H9 (cell line): ENCODE results near the gene APC. TPM values are rescaled to one million over a fixed set of nuclear protein-coding genes. Genes with fewer than 3 reads are reported as not detected.

ENCODE experiments used
- DNase-seq: peaks from one replicate; pipeline ENCODE4 v3.0.0-alpha.2; 2017
- H2AFZ ChIP-seq: one replicate; pipeline ENCODE4 v1.6.1; 2013; ENCODE audit warnings: mild to moderate bottlenecking, low read length, control low read depth, moderate library complexity
- H2AK5ac ChIP-seq: 2 replicates; pipeline ENCODE4 v1.6.1; 2013; ENCODE audit warnings: low read length, control low read depth, mixed read lengths; ENCODE audit not compliant: insufficient read length
- H2BK120ac ChIP-seq: one replicate; pipeline ENCODE4 v1.6.1; 2013; ENCODE audit warnings: low read depth, mild to moderate bottlenecking, low read length, control low read depth, inconsistent platforms; ENCODE audit not compliant: poor library complexity, severe bottlenecking
- H2BK12ac ChIP-seq: 2 replicates; pipeline ENCODE4 v1.6.1; 2013; ENCODE audit warnings: low read length, control low read depth, mixed read lengths, low read depth; ENCODE audit not compliant: insufficient read length
- H2BK15ac ChIP-seq: 2 replicates; pipeline ENCODE4 v1.6.1; 2013; ENCODE audit warnings: low read depth, low read length, control low read depth
- H2BK20ac ChIP-seq: one replicate; pipeline ENCODE4 v1.6.1; 2013; ENCODE audit warnings: low read depth, mild to moderate bottlenecking, low read length, control low read depth, inconsistent platforms; ENCODE audit not compliant: poor library complexity, severe bottlenecking
- H2BK5ac ChIP-seq: 2 replicates; pipeline ENCODE4 v1.6.1; 2013; ENCODE audit warnings: low read length, control low read depth, mixed read lengths; ENCODE audit not compliant: insufficient read length
- H3K14ac ChIP-seq: 2 replicates; pipeline ENCODE4 v1.6.1; 2013; ENCODE audit warnings: low read length, control low read depth; ENCODE audit not compliant: insufficient read depth
- H3K18ac ChIP-seq: 2 replicates; pipeline ENCODE4 v1.6.1; 2013; ENCODE audit warnings: low read depth, mild to moderate bottlenecking, mixed read lengths, low read length, control low read depth; ENCODE audit not compliant: insufficient read length
- H3K23ac ChIP-seq: 2 replicates; pipeline ENCODE4 v1.6.1; 2013; ENCODE audit warnings: low read length, control low read depth, mixed read lengths, low read depth; ENCODE audit not compliant: insufficient read length
- H3K23me2 ChIP-seq: 2 replicates; pipeline ENCODE4 v1.6.1; 2013; ENCODE audit warnings: low read depth, mild to moderate bottlenecking, mixed read lengths, low read length, control low read depth; ENCODE audit not compliant: insufficient read length, poor library complexity, severe bottlenecking
- H3K27ac ChIP-seq: 2 replicates; pipeline ENCODE4 v1.5.1; 2013; ENCODE audit warnings: low read length, control low read depth, mixed read lengths, low read depth; ENCODE audit not compliant: insufficient read length
- H3K27me3 ChIP-seq: 2 replicates; pipeline ENCODE4 v1.6.1; 2013; ENCODE audit warnings: low read length, control low read depth, inconsistent platforms; ENCODE audit not compliant: insufficient read depth
- H3K4ac ChIP-seq: 2 replicates; pipeline ENCODE4 v1.6.1; 2013; ENCODE audit warnings: low read depth, mild to moderate bottlenecking, control low read depth, inconsistent platforms, low read length, moderate library complexity
- H3K4me1 ChIP-seq: 2 replicates; pipeline ENCODE4 v1.6.1; 2013; ENCODE audit warnings: low read length, control low read depth, inconsistent platforms; ENCODE audit not compliant: insufficient read depth
- H3K4me2 ChIP-seq: 2 replicates; pipeline ENCODE4 v1.6.1; 2013; ENCODE audit warnings: low read length, control low read depth, mixed read lengths; ENCODE audit not compliant: insufficient read length, insufficient read depth
- H3K56ac ChIP-seq: 2 replicates; pipeline ENCODE4 v1.6.1; 2013; ENCODE audit warnings: low read depth, mild to moderate bottlenecking, mixed read lengths, low read length, control low read depth; ENCODE audit not compliant: insufficient read length
- H3K79me1 ChIP-seq: 2 replicates; pipeline ENCODE4 v1.6.1; 2013; ENCODE audit warnings: low read depth, mild to moderate bottlenecking, moderate library complexity, low read length, control low read depth, inconsistent platforms; ENCODE audit not compliant: insufficient read depth, poor library complexity, severe bottlenecking
- H3K79me2 ChIP-seq: 2 replicates; pipeline ENCODE4 v1.6.1; 2013; ENCODE audit warnings: low read length, control low read depth, inconsistent platforms; ENCODE audit not compliant: insufficient read depth
- H3K9ac ChIP-seq: 2 replicates; pipeline ENCODE4 v1.6.1; 2013; ENCODE audit warnings: low read length, control low read depth, mixed read lengths; ENCODE audit not compliant: insufficient read length; ENCODE audit errors: extremely low read depth
- H3K9me3 ChIP-seq: one replicate; pipeline ENCODE4 v1.6.1; 2013; ENCODE audit warnings: low read depth, low read length, inconsistent platforms; ENCODE audit not compliant: control insufficient read depth
- H3T11ph ChIP-seq: one replicate; pipeline ENCODE4 v1.6.1; 2013; ENCODE audit warnings: mild to moderate bottlenecking, low read length, control low read depth, inconsistent platforms
- H4K20me1 ChIP-seq: one replicate; pipeline ENCODE4 v1.6.1; 2013; ENCODE audit not compliant: control insufficient read depth, insufficient read length, insufficient read depth
- H4K5ac ChIP-seq: 2 replicates; pipeline ENCODE4 v1.6.1; 2013; ENCODE audit warnings: low read depth, mild to moderate bottlenecking, mixed read lengths, low read length, control low read depth; ENCODE audit not compliant: insufficient read length
- H4K8ac ChIP-seq: replicated peaks from 2 replicates; pipeline ENCODE4 v1.6.1; 2013; ENCODE audit warnings: low read length, control low read depth, mixed read lengths, low read depth; ENCODE audit not compliant: insufficient read length
- H4K91ac ChIP-seq: 2 replicates; pipeline ENCODE4 v1.6.1; 2013; ENCODE audit warnings: low read depth, mild to moderate bottlenecking, moderate library complexity, mixed read lengths, low read length, control low read depth; ENCODE audit not compliant: insufficient read length
- H3K27ac Mint-ChIP-seq, 3 experiments: 2 replicates in 2 of 3; 3 replicates in 1 of 3; pipeline ENCODE4 v1.8.0; 2020 to 2021; ENCODE audit warnings: mixed read lengths in 3 of 3, mild to moderate bottlenecking in 1 of 3, moderate library complexity in 1 of 3
- H3K27me3 Mint-ChIP-seq: 2 replicates; pipeline ENCODE4 v1.8.0; 2021; ENCODE audit warnings: low read depth, mild to moderate bottlenecking, moderate library complexity, mixed read lengths
- H3K36me3 Mint-ChIP-seq, 3 experiments: 2 replicates in 2 of 3; 3 replicates in 1 of 3; pipeline ENCODE4 v1.8.0; 2020 to 2021; ENCODE audit warnings: low read depth in 3 of 3, mixed read lengths in 3 of 3; ENCODE audit not compliant: insufficient read depth in 1 of 3
- H3K4me1 Mint-ChIP-seq, 2 experiments: 2 replicates each; pipeline ENCODE4 v1.8.0; 2020; ENCODE audit warnings: mixed read lengths in 2 of 2
- H3K4me3 Mint-ChIP-seq, 2 experiments: 2 replicates in 1 of 2; 3 replicates in 1 of 2; pipeline ENCODE4 v1.8.0; 2020 to 2021; ENCODE audit warnings: mild to moderate bottlenecking in 2 of 2, mixed read lengths in 2 of 2, moderate library complexity in 1 of 2
- H3K9me3 Mint-ChIP-seq, 2 experiments: 2 replicates in 1 of 2; 3 replicates in 1 of 2; pipeline ENCODE4 v1.8.0; 2020; ENCODE audit warnings: mild to moderate bottlenecking in 2 of 2, mixed read lengths in 2 of 2, moderate library complexity in 1 of 2
- WGBS: extraction: QIAGEN DNeasy Blood & Tissue Kit; methylation state at CpG from one replicate; pipeline ENCODE4 v1.1.7; 2013; ENCODE audit warnings: missing lambda C conversion rate, low lambda C conversion rate, mixed read lengths; ENCODE audit not compliant: insufficient read length; ENCODE audit errors: extremely low coverage; 5-methylcytosine and 5-hydroxymethylcytosine counted together
- total RNA-seq: library from RNA; stranded (reverse); gene quantifications from 2 replicates; pipeline ENCODE4 v1.2.1, GENCODE V29; 2021
- TF ChIP-seq, protein P1 (sequence below): fragments of 200-600 bp; sonication (generic); conservative IDR thresholded peaks from 3 replicates; pipeline ENCODE4 v1.8.0; 2021; ENCODE audit warnings: antibody characterized with exemption, mild to moderate bottlenecking

The APC gene
- total RNA-seq, 1 experiment from 2014 or later: 29.3 TPM

DNA sequence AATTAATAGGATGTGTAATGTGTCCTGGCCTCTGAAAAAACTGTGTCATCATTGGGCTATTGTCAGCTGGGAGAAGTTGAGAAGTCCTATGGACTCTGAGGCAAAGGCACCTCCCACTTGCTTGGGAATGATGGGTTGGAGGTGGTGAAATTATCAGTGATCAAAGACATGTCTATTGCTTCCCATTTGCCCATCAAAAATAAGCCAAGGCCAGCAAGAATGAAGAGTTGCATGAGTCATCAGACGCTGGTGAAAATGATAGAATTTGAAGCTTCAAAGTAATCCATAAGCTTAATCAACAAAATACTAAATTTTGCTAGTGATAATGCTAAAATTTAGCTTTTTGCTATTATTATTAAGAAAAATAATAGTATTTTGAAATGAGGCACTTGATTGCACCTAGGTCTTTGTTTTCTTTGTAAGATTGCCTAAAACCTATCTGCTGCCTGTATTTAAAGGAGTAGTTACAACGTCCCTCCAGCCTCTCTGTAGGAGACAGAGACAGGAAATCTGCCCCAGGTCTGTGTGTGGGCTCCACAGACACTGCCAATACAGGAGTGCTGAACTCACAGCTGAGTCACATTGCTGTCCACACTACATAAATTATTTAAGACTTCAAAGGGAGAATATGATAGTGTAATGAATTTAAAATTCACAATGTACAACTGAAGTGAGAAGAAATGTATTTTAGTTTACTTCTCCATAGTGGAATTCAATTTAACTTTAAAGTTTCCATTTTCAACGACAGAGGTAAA is 48.4 kb upstream of the APC start:
- H3K4me2 ChIP-seq: no peak overlapping the region
- no peak for DNase-seq

More for the DNA sequence above, 48.4 kb upstream of the APC start:
- Histone ChIP-seq H4K91ac (no peak overlapping the region), H3K79me1 (no peaks in the 10 kb centered on the region), H3K56ac (no peak overlapping the region), H3K23ac (no peak overlapping the region), H3K27ac (no peak overlapping the region), H2BK12ac (no peak overlapping the region), H2BK15ac (no peak overlapping the region), H3K9ac (no peak overlapping the region), H3K79me2 (no peaks in the 10 kb centered on the region), H4K5ac (no peak overlapping the region), H3K23me2 (no peaks in the 10 kb centered on the region), H2AFZ (no peak overlapping the region), H2BK120ac (no peak overlapping the region), H3K14ac (no peak overlapping the region), H3K4ac (no peak overlapping the region), H4K8ac (no peak overlapping the region), H2AK5ac (no peak overlapping the region), H3K27me3 (no peaks in the 10 kb centered on the region), H3T11ph (no peak overlapping the region), H3K4me1 (no peaks in the 10 kb centered on the region), H3K9me3 (no peaks in the 10 kb centered on the region), H3K18ac (no peak overlapping the region), H2BK20ac (no peak overlapping the region), H2BK5ac (no peak overlapping the region), H4K20me1 (no peaks in the 10 kb centered on the region)
- Mint-ChIP-seq H3K27ac (no peak overlapping the region), H3K9me3 (no peaks in the 10 kb centered on the region; a peak in 3 of 5 replicates), H3K36me3 (peaks cover 0 to 5% (median 2%) of the 10 kb centered on the region in 3 experiments; a peak in 2 of 7 replicates), H3K4me1 (peaks cover 13 to 14% of the 10 kb centered on the region in 2 experiments), H3K27me3 (no peaks in the 10 kb centered on the region), H3K4me3 (no peak overlapping the region)
- TF ChIP-seq, protein P1, sequence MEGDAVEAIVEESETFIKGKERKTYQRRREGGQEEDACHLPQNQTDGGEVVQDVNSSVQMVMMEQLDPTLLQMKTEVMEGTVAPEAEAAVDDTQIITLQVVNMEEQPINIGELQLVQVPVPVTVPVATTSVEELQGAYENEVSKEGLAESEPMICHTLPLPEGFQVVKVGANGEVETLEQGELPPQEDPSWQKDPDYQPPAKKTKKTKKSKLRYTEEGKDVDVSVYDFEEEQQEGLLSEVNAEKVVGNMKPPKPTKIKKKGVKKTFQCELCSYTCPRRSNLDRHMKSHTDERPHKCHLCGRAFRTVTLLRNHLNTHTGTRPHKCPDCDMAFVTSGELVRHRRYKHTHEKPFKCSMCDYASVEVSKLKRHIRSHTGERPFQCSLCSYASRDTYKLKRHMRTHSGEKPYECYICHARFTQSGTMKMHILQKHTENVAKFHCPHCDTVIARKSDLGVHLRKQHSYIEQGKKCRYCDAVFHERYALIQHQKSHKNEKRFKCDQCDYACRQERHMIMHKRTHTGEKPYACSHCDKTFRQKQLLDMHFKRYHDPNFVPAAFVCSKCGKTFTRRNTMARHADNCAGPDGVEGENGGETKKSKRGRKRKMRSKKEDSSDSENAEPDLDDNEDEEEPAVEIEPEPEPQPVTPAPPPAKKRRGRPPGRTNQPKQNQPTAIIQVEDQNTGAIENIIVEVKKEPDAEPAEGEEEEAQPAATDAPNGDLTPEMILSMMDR: no peak
- no CpG with 5 or more reads among the region's 3 CpGs for WGBS
